GM12874 (cell line): Measurements from ENCODE around the gene CHRM2.

Experiments used
- TF ChIP-seq, protein P1 (sequence below): IDR thresholded peaks from 2 replicates; pipeline ENCODE4 v1.5.1; 2011; ENCODE audit warnings: low read depth, mild to moderate bottlenecking, control low read depth, low read length, moderate library complexity; ENCODE audit not compliant: insufficient read depth

Gene CHRM2

DNA sequence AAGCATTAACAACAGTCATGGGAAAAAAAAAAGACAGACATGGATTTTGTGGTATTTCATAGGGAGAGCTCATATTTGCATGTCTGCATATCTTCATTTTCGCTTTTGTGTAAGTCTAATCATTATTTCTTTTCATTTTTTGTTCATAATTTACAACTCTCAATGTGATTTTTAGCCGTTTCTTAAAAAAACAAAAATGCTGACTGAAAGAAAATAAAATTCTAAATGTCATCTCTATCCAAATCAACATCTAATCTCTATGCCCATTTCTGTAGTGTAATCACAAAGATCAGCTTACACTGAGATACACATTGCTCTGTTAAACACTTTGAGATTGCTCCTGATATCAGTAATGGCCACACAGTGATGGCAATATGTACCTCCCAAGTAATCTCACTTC lies 29.2 kb downstream of the CHRM2 start:
- TF ChIP-seq, protein P1, sequence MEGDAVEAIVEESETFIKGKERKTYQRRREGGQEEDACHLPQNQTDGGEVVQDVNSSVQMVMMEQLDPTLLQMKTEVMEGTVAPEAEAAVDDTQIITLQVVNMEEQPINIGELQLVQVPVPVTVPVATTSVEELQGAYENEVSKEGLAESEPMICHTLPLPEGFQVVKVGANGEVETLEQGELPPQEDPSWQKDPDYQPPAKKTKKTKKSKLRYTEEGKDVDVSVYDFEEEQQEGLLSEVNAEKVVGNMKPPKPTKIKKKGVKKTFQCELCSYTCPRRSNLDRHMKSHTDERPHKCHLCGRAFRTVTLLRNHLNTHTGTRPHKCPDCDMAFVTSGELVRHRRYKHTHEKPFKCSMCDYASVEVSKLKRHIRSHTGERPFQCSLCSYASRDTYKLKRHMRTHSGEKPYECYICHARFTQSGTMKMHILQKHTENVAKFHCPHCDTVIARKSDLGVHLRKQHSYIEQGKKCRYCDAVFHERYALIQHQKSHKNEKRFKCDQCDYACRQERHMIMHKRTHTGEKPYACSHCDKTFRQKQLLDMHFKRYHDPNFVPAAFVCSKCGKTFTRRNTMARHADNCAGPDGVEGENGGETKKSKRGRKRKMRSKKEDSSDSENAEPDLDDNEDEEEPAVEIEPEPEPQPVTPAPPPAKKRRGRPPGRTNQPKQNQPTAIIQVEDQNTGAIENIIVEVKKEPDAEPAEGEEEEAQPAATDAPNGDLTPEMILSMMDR = no peak

DNA sequence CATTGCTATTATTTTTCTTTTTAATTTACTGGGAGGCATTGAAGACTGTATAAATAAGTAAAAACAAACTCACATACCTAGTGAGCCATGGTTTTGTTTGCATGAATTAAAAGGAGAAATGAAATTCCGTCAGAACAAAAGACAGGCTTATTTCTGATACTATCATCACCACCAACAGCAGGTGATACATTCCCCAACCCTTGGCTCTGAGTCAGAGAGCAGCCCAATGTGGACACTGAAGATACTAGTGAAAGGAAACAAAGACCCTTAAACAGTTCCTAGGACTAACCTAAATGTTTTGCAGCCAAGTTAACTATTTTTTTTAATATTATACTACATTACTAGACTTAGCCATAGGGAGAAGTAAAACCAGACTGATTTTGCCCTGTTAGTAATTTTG lies 31.6 kb downstream of the CHRM2 start:
- TF ChIP-seq, protein P1 = no peak

DNA sequence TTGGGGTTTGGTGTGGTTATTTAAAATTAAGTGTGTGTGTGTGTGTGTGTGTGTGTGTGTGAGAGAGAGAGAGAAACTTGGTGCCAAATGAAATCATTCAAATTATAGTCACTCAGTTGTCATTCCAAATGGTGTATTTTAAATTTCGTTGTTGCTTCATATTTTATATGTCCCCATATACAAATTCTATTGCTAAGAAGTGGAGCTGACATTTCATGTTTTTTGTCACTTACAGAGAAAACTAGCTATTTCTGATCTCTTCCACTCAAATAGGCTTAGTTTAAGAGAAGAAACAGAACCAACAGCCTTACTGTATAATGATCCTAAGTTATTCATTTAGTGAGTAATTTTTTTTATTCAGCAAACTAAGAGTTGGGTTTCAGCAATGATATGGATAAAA lies 42.3 kb downstream of the CHRM2 start:
- TF ChIP-seq, protein P1 = no peak

DNA sequence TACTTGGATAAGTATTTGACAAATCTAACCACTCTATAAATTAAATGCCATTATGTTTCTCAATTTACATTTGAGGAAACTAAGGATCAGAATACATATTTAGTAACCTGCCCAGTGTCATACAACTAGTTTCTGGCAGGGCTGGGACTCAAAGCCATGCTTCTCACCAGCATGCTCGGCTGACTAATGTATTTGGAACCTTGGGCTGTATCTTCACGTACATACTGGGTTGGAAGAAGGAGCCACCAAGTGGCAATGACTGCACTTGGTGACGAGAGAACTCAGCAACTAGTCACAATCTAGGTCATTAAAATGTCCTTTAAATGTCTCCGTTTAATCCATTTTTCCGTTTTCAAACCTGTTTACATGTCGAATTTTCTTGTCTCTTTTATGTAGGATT lies 42.9 kb downstream of the CHRM2 start:
- TF ChIP-seq, protein P1 = no peak

DNA sequence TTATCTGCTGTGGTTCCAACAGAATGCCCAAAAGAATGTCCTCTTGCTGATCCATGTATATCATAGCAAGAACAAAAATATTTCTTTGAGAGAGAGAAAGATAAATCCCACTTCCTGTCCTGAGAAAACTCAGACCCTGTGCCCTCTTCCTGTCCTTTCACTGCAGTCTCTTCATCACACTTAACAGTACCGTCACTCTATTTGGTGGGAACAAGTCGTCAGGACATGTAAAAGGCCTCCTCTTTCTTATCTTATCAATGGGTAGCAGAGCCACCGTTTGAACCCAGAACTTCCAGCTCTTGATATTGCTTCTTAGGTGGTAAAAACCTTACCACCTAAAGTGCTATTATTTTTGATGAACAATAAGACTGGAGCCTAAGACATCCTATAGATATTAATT lies 43.9 kb downstream of the CHRM2 start:
- TF ChIP-seq, protein P1 = no peak

DNA sequence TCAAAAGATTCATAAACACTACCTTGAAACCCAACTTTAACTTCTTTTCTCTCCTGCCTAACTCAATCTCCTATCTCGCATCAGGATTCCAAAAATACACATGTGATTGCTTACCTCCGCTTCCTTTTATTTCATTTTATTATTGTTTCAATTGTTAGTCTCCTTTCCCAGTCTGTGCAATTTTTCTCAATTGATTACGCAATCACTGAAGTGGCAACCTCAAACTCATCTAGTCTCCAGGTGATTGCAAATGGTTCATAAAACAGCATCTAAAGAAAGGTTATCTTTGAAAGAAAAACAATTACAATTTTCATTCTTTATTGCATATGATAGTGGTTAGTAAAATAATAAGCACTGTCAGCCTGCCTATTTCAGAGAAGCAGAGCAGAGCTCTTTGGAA lies 45.6 kb downstream of the CHRM2 start:
- TF ChIP-seq, protein P1 = no peak

DNA sequence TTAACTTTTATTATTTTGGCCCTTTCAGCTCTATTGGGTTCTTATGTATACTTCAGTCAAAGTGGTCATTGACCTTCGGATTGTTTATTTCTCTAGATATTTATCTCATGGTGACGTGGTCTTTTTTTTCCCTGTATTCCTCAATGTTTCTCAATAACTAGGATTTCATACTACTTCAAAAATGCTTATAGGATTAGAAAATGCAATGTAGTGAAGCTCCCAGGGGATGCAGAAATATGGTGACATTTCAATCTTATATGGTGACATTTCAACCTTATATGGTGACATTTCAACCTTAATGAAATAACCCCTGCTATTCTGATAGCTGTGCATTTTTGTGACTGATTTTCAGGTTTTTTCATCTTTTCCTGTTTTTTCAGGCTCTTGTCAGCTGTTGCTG lies 51.4 kb downstream of the CHRM2 start:
- TF ChIP-seq, protein P1 = no peak
